ENCODE data around the gene IL11RA.

IL11RA gene

GRCh38 chr9:34651876-34652601 lies at the start of gene IL11RA:
Gene IL11RA (plus strand): TSS chr9:34652185. CDS start chr9:34655218, 3,033 bp downstream.
- peak; percentile 76 to 78 for DNase-seq

- DNase-seq, result peak in 1 of 2 experiments; percentile 36
Observed at GRCh38 chr9:34603610-34604231, 48.3 kb upstream of the IL11RA start.

GRCh38 chr9:34606190-34606589 lies 45.8 kb upstream of the IL11RA start:
- DNase-seq, result no peak

- no peak for DNase-seq
Observed at GRCh38 chr9:34606905-34607304, 45.1 kb upstream of the IL11RA start.

- no peak for DNase-seq
Observed at GRCh38 chr9:34607331-34607730, 44.7 kb upstream of the IL11RA start.

- no peak for DNase-seq
Observed at GRCh38 chr9:34610434-34611206, 41.4 kb upstream of the IL11RA start.

- DNase-seq, result no peak
Observed at GRCh38 chr9:34611251-34611810, 40.7 kb upstream of the IL11RA start.

- DNase-seq, result peak in 1 of 2 experiments; percentile 52
Observed at GRCh38 chr9:34611811-34612787, 39.9 kb upstream of the IL11RA start, which contains the start of gene RPP25L. Gene RPP25L (minus strand): TSS chr9:34612097. CDS start chr9:34611296, 801 bp downstream.

GRCh38 chr9:34612788-34613390 lies 39.1 kb upstream of the IL11RA start:
- peak; percentile 13 to 57 for DNase-seq

- DNase-seq, result no peak
Observed at GRCh38 chr9:34615132-34615531, 36.9 kb upstream of the IL11RA start.

GRCh38 chr9:34620061-34620994 lies 31.7 kb upstream of the IL11RA start, which contains the start of gene DCTN3:
Gene DCTN3 (minus strand): TSS chr9:34620495. CDS start chr9:34620464, 31 bp downstream.
- peak; percentile 73 to 92 for DNase-seq

GRCh38 chr9:34623374-34624235 lies 28.4 kb upstream of the IL11RA start:
- DNase-seq, result no peak

- no peak for DNase-seq
Observed at GRCh38 chr9:34624475-34625185, 27.4 kb upstream of the IL11RA start.

GRCh38 chr9:34625186-34625486 lies 26.8 kb upstream of the IL11RA start:
- no peak for DNase-seq

GRCh38 chr9:34627716-34628655 lies 24.0 kb upstream of the IL11RA start:
- DNase-seq, result no peak

- no peak for DNase-seq
Observed at GRCh38 chr9:34628656-34629490, 23.1 kb upstream of the IL11RA start, which contains the start of gene ARID3C. Gene ARID3C (minus strand): TSS chr9:34629066. CDS start chr9:34628014, 1,052 bp downstream.

- DNase-seq, result no peak
Observed at GRCh38 chr9:34629491-34629808, 22.5 kb upstream of the IL11RA start.
